Natural killer cell (primary cell): ENCODE data around the gene VAC14. TPM values are rescaled to one million over a fixed set of nuclear protein-coding genes. Genes with fewer than 3 reads are reported as not detected.
A peak's percentile ranks its signal among the peaks of the same experiment; 100 is the strongest.

Experiments
- ATAC-seq, 3 donors: fragments of 150-1000 bp in 2 of 3; fragments of 200-7000 bp in 1 of 3; cut with Tn5 transposase; 1 replicate in 1 of 3; 2 replicates in 2 of 3; pipeline ENCODE4 v1.10.0; 2021; ENCODE audit warnings: mild to moderate bottlenecking in 2 of 3, moderate library complexity in 2 of 3
- DNase-seq, 2 donors: peaks; one replicate each; pipeline versions ENCODE4 v3.0.0 to v3.0.0-alpha.2; 2013 to 2021; ENCODE audit warnings: mixed read lengths in 1 of 2
- H3K27ac ChIP-seq: one replicate; pipeline ENCODE4 v1.5.1; 2013; ENCODE audit warnings: mild to moderate bottlenecking, low read length
- H3K27me3 ChIP-seq: one replicate; pipeline ENCODE4 v1.6.1; 2013; ENCODE audit warnings: low read length; ENCODE audit not compliant: control insufficient read depth, insufficient read depth
- H3K36me3 ChIP-seq: one replicate; pipeline ENCODE4 v1.6.1; 2013; ENCODE audit warnings: low read length; ENCODE audit not compliant: control insufficient read depth, insufficient read depth
- H3K4me1 ChIP-seq: one replicate; pipeline ENCODE4 v1.6.1; 2013; ENCODE audit warnings: low read length; ENCODE audit not compliant: control insufficient read depth, insufficient read depth
- H3K4me3 ChIP-seq: one replicate; pipeline ENCODE4 v1.5.1; 2013; ENCODE audit warnings: low read length
- H3K9me3 ChIP-seq: one replicate; pipeline ENCODE4 v1.6.1; 2013; ENCODE audit warnings: low read length; ENCODE audit not compliant: control insufficient read depth, insufficient read depth
- H3K27ac Mint-ChIP-seq, 2 donors: one replicate each; pipeline ENCODE4 v1.8.0; 2022; ENCODE audit warnings: mild to moderate bottlenecking in 2 of 2, mixed read lengths in 2 of 2, moderate library complexity in 1 of 2
- H3K27me3 Mint-ChIP-seq, 2 donors: one replicate each; pipeline ENCODE4 v1.8.0; 2022; ENCODE audit warnings: low read depth in 2 of 2, mixed read lengths in 2 of 2
- H3K36me3 Mint-ChIP-seq: one replicate; pipeline ENCODE4 v1.8.0; 2022; ENCODE audit warnings: mixed read lengths
- H3K4me1 Mint-ChIP-seq, 2 donors: one replicate each; pipeline ENCODE4 v1.8.0; 2022; ENCODE audit warnings: mixed read lengths in 2 of 2
- H3K4me3 Mint-ChIP-seq: one replicate; pipeline ENCODE4 v1.8.0; 2022; ENCODE audit warnings: mild to moderate bottlenecking, moderate library complexity, mixed read lengths
- H3K9me3 Mint-ChIP-seq, 2 donors: one replicate each; pipeline ENCODE4 v1.8.0; 2022; ENCODE audit warnings: mixed read lengths in 2 of 2
- WGBS: methylation state at CpG from one replicate; pipeline ENCODE4 v1.1.7; 2013; ENCODE audit warnings: missing lambda C conversion rate; ENCODE audit not compliant: insufficient coverage; 5-methylcytosine and 5-hydroxymethylcytosine counted together
- intact Hi-C: fragments of 100-400 bp; cut with micrococcal nuclease; formaldehyde crosslinking; loops from one replicate; pipeline ENCODE4 v1.14.2; 2022
- total RNA-seq, 4 donors: library from RNA; stranded (reverse); fragments of 120-200 nt in 1 of 4; gene quantifications; one replicate each; pipeline versions ENCODE4 v1.2.3 to v1.2.4, GENCODE V29; 2013 to 2022
- TF ChIP-seq, protein P1 (sequence below): fragments of 200-600 bp; IDR thresholded peaks from one replicate; pipeline ENCODE4 v1.8.0; 2022; ENCODE audit warnings: antibody characterized with exemption

VAC14 gene
- total RNA-seq, 3 donors from 2014 or later (not counting 1 experiment from before 2014, with no cell fraction given), result 33.9 to 45.6 (median 43.4) TPM

DNA sequence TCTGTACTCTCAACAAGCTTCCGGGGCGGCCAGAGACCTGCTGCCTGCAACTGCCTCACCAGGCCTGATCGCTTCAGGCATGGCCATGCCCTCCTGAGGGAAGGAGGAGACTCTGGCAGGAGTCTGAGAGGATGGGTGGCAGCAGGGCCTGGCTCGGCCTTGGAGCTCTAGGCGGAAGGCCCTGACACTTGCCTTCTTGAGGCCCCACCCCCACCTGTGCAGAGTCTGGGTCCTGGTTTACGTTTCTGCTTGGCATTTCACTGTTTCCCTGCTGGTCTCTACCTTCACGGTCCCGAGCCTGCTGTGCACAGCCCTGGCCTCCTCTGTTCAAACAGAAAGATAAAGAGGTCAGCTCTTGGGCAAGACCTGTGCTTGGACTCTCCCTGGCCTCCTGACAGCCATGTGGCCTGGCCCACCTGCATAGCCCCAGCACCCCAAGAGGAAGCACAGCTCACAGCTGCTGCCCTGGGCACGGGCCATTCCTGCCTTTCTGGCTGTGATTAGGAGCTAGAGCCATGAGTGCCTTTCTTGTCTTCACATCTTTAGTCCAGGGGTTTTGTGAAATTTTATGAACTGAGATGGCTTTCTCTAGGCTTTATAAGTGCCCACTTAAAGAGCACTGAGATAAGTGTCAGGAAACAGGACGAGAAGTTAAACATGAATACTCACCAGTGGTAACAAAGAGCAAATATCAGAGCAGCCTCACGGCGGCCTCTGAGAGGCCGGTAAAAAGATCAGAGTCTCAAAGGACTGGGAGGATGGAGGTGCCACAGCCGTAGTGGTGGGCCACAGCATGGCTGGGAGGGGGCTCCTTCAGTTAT is 89.5 kb downstream of the VAC14 start:
- no peaks in the 10 kb centered on the region for H3K36me3 ChIP-seq
- H3K9me3 Mint-ChIP-seq, result no peaks in the 10 kb centered on the region
- H3K27me3 Mint-ChIP-seq, result no peaks in the 10 kb centered on the region
- WGBS, result 91% methylated on average over 14 of the region's 14 CpGs
- no peak overlapping the region for H3K27ac ChIP-seq
- DNase-seq (no peak), ATAC-seq (no peak)
- H3K9me3 ChIP-seq, result no peaks in the 10 kb centered on the region
- no peak overlapping the region for H3K4me3 ChIP-seq
- H3K4me1 ChIP-seq, result no peaks in the 10 kb centered on the region
- intact Hi-C loops, result no loop called here
- no peaks in the 10 kb centered on the region for H3K27me3 ChIP-seq
- TF ChIP-seq, protein P1, sequence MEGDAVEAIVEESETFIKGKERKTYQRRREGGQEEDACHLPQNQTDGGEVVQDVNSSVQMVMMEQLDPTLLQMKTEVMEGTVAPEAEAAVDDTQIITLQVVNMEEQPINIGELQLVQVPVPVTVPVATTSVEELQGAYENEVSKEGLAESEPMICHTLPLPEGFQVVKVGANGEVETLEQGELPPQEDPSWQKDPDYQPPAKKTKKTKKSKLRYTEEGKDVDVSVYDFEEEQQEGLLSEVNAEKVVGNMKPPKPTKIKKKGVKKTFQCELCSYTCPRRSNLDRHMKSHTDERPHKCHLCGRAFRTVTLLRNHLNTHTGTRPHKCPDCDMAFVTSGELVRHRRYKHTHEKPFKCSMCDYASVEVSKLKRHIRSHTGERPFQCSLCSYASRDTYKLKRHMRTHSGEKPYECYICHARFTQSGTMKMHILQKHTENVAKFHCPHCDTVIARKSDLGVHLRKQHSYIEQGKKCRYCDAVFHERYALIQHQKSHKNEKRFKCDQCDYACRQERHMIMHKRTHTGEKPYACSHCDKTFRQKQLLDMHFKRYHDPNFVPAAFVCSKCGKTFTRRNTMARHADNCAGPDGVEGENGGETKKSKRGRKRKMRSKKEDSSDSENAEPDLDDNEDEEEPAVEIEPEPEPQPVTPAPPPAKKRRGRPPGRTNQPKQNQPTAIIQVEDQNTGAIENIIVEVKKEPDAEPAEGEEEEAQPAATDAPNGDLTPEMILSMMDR, result no peak
- no peak overlapping the region for H3K27ac Mint-ChIP-seq
- no peak overlapping the region for H3K4me3 Mint-ChIP-seq
- no peaks in the 10 kb centered on the region for H3K36me3 Mint-ChIP-seq
- peaks cover 0 to 4% of the 10 kb centered on the region in 2 donors for H3K4me1 Mint-ChIP-seq

DNA sequence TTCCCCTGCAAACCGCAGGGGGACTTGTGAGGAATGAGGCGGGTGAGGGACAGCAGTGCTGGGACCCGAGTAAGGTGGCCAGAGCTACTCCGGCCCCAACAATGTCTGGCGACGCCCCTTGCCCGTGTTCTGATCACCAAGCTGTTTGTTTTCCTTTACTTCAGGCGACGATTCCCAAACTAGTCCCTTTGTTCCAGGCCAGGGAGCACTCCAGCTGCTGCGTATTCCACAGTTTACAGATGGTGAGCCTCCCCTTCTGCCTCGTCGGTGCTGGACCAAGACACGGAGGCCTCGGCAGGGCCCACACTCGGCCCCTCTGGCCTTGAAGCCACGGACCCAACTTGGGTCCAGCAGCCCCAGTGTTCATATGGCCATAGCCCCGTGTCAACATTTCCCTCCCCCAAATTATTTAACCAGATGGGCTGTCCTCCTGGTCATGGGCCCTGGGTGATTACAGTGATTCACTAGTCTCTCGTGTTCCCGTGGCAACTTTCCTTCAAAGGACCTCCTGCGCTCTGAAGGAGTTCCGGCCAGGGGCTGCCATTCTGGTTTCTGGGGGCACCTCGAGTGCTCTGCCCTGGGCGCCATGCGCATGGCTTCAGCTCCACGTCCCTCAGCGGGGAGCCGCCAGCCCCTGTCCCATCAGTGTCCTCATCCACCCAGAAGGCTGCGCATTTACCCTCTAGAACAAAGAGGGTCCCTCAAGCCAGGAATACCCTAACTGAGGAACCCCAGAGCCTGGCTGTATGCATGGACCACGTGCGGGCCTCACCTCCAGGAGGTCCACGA is 90.3 kb downstream of the VAC14 start:
- DNase-seq, result no peak
- H3K27me3 Mint-ChIP-seq, result no peaks in the 10 kb centered on the region
- H3K4me3 ChIP-seq, result no peak overlapping the region

DNA sequence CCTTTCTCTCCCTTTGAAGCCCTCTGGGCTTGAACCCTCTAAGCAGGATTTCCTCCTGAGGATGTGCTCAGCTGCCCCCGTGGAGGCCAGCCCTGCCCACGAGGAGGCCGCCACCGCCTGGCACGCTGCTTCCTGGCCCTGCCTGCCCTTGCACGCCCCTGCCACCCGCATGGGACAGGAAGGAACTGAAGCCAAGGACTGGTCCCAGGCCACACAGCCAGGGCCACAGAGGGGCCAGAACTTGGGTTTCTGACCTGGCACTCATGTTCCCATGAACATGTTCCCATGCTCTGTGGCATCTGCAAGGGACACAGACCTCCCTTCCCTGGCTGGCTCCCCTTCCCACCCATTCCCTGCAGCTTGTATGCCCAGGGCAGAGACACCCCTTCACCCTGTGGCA is 91.0 kb downstream of the VAC14 start:
- DNase-seq (no peak), ATAC-seq (no peak)
- Histone ChIP-seq H3K36me3 (no peaks in the 10 kb centered on the region), H3K27ac (no peak overlapping the region), H3K9me3 (no peaks in the 10 kb centered on the region), H3K4me1 (no peaks in the 10 kb centered on the region), H3K4me3 (no peak overlapping the region), H3K27me3 (no peaks in the 10 kb centered on the region)
- no peaks in the 10 kb centered on the region for H3K36me3 Mint-ChIP-seq
- H3K9me3 Mint-ChIP-seq, result no peaks in the 10 kb centered on the region
- WGBS, result 36% methylated on average over 7 of the region's 7 CpGs
- peaks cover 0 to 4% of the 10 kb centered on the region in 2 donors for H3K4me1 Mint-ChIP-seq
- H3K27ac Mint-ChIP-seq, result no peak overlapping the region
- intact Hi-C loops, result no loop called here
- TF ChIP-seq, protein P1, result no peak
- H3K4me3 Mint-ChIP-seq, result no peak overlapping the region
- no peaks in the 10 kb centered on the region for H3K27me3 Mint-ChIP-seq

More for the DNA sequence above, 90.3 kb downstream of the VAC14 start:
- intact Hi-C loops, result no loop called here
- no peaks in the 10 kb centered on the region for H3K36me3 ChIP-seq
- no peak overlapping the region for H3K27ac ChIP-seq
- WGBS, result 98% methylated on average over 31 of the region's 31 CpGs
- H3K27me3 ChIP-seq, result no peaks in the 10 kb centered on the region
- Mint-ChIP-seq H3K27ac (no peak overlapping the region), H3K4me3 (no peak overlapping the region), H3K4me1 (peaks cover 0 to 4% of the 10 kb centered on the region in 2 donors), H3K36me3 (no peaks in the 10 kb centered on the region), H3K9me3 (no peaks in the 10 kb centered on the region)
- ATAC-seq, result peak in 1 of 3 donors; percentile 23
- H3K9me3 ChIP-seq, result no peaks in the 10 kb centered on the region
- H3K4me1 ChIP-seq, result no peaks in the 10 kb centered on the region
- TF ChIP-seq, protein P1, result no peak
